ENCODE measurements around the gene FAT1. TPM values are rescaled to one million over a fixed set of nuclear protein-coding genes. Genes with fewer than 3 reads are reported as not detected.

The FAT1 gene
- total and polyA plus RNA-seq, 2 donors (not counting 1 experiment from before 2014, with no cell fraction given), result 151 to 729 TPM

DNA sequence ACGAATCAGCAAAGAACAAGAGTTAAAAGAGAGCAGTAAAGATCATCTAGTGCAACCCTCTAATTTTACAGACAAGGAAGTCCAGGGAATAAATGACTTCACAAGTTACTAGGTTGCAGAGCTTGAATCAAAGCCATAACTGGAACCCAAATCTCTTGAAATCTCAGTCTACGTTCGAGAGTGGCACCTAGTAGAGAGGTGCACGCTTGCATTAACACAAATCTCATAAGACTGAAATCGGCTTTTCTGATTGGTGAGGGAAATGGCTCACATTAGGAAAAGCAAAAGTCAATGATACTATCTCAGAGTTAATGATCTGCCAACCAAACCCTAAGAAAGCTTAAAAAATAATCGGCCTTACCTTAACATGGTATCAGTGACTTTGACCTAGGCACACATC, 43.0 kb downstream of the FAT1 start:
- Histone ChIP-seq H2AFZ (ENCODE audit: low read length) (no peak overlapping the region), H4K20me1 (ENCODE audit: control insufficient read depth, extremely low read depth, insufficient read depth, low read length) (no peaks in the 10 kb centered on the region), H3K9me3 (ENCODE audit: control insufficient read depth, insufficient read depth, low read depth, low read length) (no peaks in the 10 kb centered on the region), H3K27ac (ENCODE audit: insufficient read depth, low read length) (no peak overlapping the region), H3K4me2 (ENCODE audit: extremely low read depth, insufficient read depth, low read length) (no peak overlapping the region), H3K4me1 (ENCODE audit: control insufficient read depth, extremely low read depth, insufficient read depth, low read length) (peaks cover 10% of the 10 kb centered on the region), H3K27me3 (ENCODE audit: control insufficient read depth, insufficient read depth, low read length) (no peaks in the 10 kb centered on the region), H3K9ac (ENCODE audit: insufficient read depth, low read length) (no peak overlapping the region), H3K79me2 (ENCODE audit: control insufficient read depth, insufficient read depth, low read length) (peaks cover 66% of the 10 kb centered on the region), H3K36me3 (ENCODE audit: control insufficient read depth, insufficient read depth, low read length) (no peaks in the 10 kb centered on the region), H3K4me3 (replicated peaks in 1 of 4; ENCODE audit: control extremely low read depth in 1 of 4, insufficient read depth in 1 of 4, low read depth in 3 of 4, low read length in 4 of 4) (no peak overlapping the region)
- no peak for DNase-seq (ENCODE audit: low read depth in 2 of 2)
- TF ChIP-seq EZH2 (IDR thresholded peaks at IDR 0.05; ENCODE audit: low read length, missing control alignments), result no peak
- TF ChIP-seq, protein P1, sequence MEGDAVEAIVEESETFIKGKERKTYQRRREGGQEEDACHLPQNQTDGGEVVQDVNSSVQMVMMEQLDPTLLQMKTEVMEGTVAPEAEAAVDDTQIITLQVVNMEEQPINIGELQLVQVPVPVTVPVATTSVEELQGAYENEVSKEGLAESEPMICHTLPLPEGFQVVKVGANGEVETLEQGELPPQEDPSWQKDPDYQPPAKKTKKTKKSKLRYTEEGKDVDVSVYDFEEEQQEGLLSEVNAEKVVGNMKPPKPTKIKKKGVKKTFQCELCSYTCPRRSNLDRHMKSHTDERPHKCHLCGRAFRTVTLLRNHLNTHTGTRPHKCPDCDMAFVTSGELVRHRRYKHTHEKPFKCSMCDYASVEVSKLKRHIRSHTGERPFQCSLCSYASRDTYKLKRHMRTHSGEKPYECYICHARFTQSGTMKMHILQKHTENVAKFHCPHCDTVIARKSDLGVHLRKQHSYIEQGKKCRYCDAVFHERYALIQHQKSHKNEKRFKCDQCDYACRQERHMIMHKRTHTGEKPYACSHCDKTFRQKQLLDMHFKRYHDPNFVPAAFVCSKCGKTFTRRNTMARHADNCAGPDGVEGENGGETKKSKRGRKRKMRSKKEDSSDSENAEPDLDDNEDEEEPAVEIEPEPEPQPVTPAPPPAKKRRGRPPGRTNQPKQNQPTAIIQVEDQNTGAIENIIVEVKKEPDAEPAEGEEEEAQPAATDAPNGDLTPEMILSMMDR (conservative IDR thresholded peaks at IDR 0.05 in 1 of 2, IDR thresholded peaks at IDR 0.05 in 1 of 2; ENCODE audit: low read depth in 1 of 2, low read length in 2 of 2), result no peak

DNA sequence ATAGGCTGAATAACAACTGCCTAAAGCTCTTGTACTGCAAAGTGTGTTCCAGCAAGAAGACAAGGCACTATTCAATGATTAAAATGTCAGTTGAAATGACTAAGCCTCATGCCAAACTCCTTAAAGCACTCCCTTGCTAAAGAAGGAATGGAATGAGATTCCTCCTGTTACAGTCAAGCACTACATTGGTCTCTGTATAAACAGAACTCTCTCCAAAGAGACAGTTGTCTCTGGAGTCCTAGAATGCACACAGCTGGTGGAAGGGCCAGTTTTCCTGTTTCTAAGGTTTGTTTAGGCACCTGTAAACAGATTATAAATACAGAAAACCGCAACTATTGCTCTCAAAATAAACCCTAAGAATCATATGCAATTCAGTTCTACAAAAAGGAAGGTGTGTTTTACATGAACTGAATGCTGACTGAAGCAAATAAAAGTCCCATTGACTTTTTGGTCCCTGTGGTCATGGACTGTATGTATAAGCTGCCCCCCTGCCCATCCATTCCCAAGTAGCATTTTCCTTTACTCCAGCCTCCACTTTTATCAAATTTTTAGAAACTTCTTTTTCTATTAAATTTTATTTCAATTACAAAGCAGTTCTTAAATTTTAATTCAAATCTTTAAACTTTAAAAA, 47.0 kb downstream of the FAT1 start:
- peak overlapping the region; percentile 41 for H3K4me2 ChIP-seq (ENCODE audit: extremely low read depth, insufficient read depth, low read length)
- H3K4me1 ChIP-seq (ENCODE audit: control insufficient read depth, extremely low read depth, insufficient read depth, low read length), result peaks cover 7% of the 10 kb centered on the region
- no peaks in the 10 kb centered on the region for H4K20me1 ChIP-seq (ENCODE audit: control insufficient read depth, extremely low read depth, insufficient read depth, low read length)
- TF ChIP-seq, protein P1 (conservative IDR thresholded peaks at IDR 0.05 in 1 of 2, IDR thresholded peaks at IDR 0.05 in 1 of 2; ENCODE audit: low read depth in 1 of 2, low read length in 2 of 2), result no peak
- no peak for TF ChIP-seq EZH2 (IDR thresholded peaks at IDR 0.05; ENCODE audit: low read length, missing control alignments)
- no peaks in the 10 kb centered on the region for H3K9me3 ChIP-seq (ENCODE audit: control insufficient read depth, insufficient read depth, low read depth, low read length)
- no peaks in the 10 kb centered on the region for H3K27me3 ChIP-seq (ENCODE audit: control insufficient read depth, insufficient read depth, low read length)
- peaks cover 56% of the 10 kb centered on the region for H3K79me2 ChIP-seq (ENCODE audit: control insufficient read depth, insufficient read depth, low read length)
- peak overlapping the region; percentile 11 for H3K27ac ChIP-seq (ENCODE audit: insufficient read depth, low read length)
- peak; percentile 87 to 98 for DNase-seq (ENCODE audit: low read depth in 2 of 2)
- no peak overlapping the region for H3K9ac ChIP-seq (ENCODE audit: insufficient read depth, low read length)
- H2AFZ ChIP-seq (ENCODE audit: low read length), result no peak overlapping the region
- H3K4me3 ChIP-seq (replicated peaks in 1 of 4; ENCODE audit: control extremely low read depth in 1 of 4, insufficient read depth in 1 of 4, low read depth in 3 of 4, low read length in 4 of 4), result no peak overlapping the region
- no peaks in the 10 kb centered on the region for H3K36me3 ChIP-seq (ENCODE audit: control insufficient read depth, insufficient read depth, low read length)

DNA sequence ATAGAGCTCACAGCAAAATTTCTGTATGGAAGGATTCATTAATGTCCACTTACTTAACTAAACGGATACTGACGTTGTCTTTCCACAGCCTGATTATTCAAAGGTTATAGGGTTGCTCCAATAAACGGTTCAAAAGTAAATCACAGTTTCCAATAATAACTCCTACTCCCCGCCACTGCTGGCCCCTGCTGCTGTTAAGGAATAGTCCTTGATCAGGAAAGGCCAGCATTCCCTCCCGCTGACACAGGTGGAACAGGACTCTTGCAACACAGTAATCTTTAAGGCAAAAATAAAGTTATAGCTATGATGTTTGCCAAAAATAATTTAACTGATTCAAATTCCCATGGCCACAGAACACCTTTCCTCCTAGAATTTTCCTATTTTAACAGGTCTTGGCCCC, 53.9 kb downstream of the FAT1 start:
- Histone ChIP-seq H3K27me3 (ENCODE audit: control insufficient read depth, insufficient read depth, low read length) (no peaks in the 10 kb centered on the region), H3K9ac (ENCODE audit: insufficient read depth, low read length) (no peak overlapping the region), H2AFZ (ENCODE audit: low read length) (no peak overlapping the region), H3K79me2 (ENCODE audit: control insufficient read depth, insufficient read depth, low read length) (peaks cover 44% of the 10 kb centered on the region), H3K27ac (ENCODE audit: insufficient read depth, low read length) (peak overlapping the region; percentile 57), H3K9me3 (ENCODE audit: control insufficient read depth, insufficient read depth, low read depth, low read length) (no peaks in the 10 kb centered on the region), H4K20me1 (ENCODE audit: control insufficient read depth, extremely low read depth, insufficient read depth, low read length) (no peaks in the 10 kb centered on the region), H3K4me3 (replicated peaks in 1 of 4; ENCODE audit: control extremely low read depth in 1 of 4, insufficient read depth in 1 of 4, low read depth in 3 of 4, low read length in 4 of 4) (no peak overlapping the region), H3K4me1 (ENCODE audit: control insufficient read depth, extremely low read depth, insufficient read depth, low read length) (peaks cover 8% of the 10 kb centered on the region), H3K36me3 (ENCODE audit: control insufficient read depth, insufficient read depth, low read length) (no peaks in the 10 kb centered on the region), H3K4me2 (ENCODE audit: extremely low read depth, insufficient read depth, low read length) (no peak overlapping the region)
- no peak for TF ChIP-seq EZH2 (IDR thresholded peaks at IDR 0.05; ENCODE audit: low read length, missing control alignments)
- TF ChIP-seq, protein P1 (conservative IDR thresholded peaks at IDR 0.05 in 1 of 2, IDR thresholded peaks at IDR 0.05 in 1 of 2; ENCODE audit: low read depth in 1 of 2, low read length in 2 of 2), result no peak
- peak in 1 of 2 donors; percentile 45 for DNase-seq (ENCODE audit: low read depth in 2 of 2)

Data from fibroblast of lung (primary cell).